GM18511 (cell line): ENCODE results near the gene EIF4G3.

ENCODE experiments used
- ATAC-seq: cut with Tn5 transposase; IDR thresholded peaks from one replicate; pipeline ENCODE4 v1.9.1; 2021; ENCODE audit warnings: mild to moderate bottlenecking, moderate library complexity; ENCODE audit not compliant: unreplicated experiment

EIF4G3 gene

GRCh38 chr1:20999525-21000244 is 177.0 kb downstream of the EIF4G3 start:
- no peak for ATAC-seq

GRCh38 chr1:20998826-20999225 is 177.9 kb downstream of the EIF4G3 start:
- ATAC-seq, result no peak

- ATAC-seq, result no peak
Measured at GRCh38 chr1:20997602-20998224, 179.0 kb downstream of the EIF4G3 start.

GRCh38 chr1:20996554-20996953 is 180.1 kb downstream of the EIF4G3 start:
- no peak for ATAC-seq

GRCh38 chr1:20993716-20994575 is 182.8 kb downstream of the EIF4G3 start:
- ATAC-seq, result no peak

- no peak for ATAC-seq
Measured at GRCh38 chr1:20992322-20993056, 184.2 kb downstream of the EIF4G3 start.

GRCh38 chr1:20988943-20989342 is 187.8 kb downstream of the EIF4G3 start:
- no peak for ATAC-seq

GRCh38 chr1:20987831-20988825 is 188.6 kb downstream of the EIF4G3 start:
- no peak for ATAC-seq

GRCh38 chr1:20983297-20983889 is 193.3 kb downstream of the EIF4G3 start:
- ATAC-seq, result no peak

GRCh38 chr1:20982316-20982715 is 194.4 kb downstream of the EIF4G3 start:
- no peak for ATAC-seq

GRCh38 chr1:20981915-20982314 is 194.8 kb downstream of the EIF4G3 start:
- ATAC-seq, result no peak

- ATAC-seq, result no peak
Measured at GRCh38 chr1:20980051-20980450, 196.6 kb downstream of the EIF4G3 start.

- no peak for ATAC-seq
Measured at GRCh38 chr1:20978413-20978812, 198.3 kb downstream of the EIF4G3 start.

GRCh38 chr1:20975668-20976067 is 201.0 kb downstream of the EIF4G3 start:
- no peak for ATAC-seq

GRCh38 chr1:20974951-20975350 is 201.7 kb downstream of the EIF4G3 start:
- no peak for ATAC-seq

- ATAC-seq, result no peak
Measured at GRCh38 chr1:20974069-20974468, 202.6 kb downstream of the EIF4G3 start.

- ATAC-seq, result no peak
Measured at GRCh38 chr1:20972855-20973254, 203.8 kb downstream of the EIF4G3 start.

- no peak for ATAC-seq
Measured at GRCh38 chr1:20964540-20965484, 211.9 kb downstream of the EIF4G3 start.
